ENCODE measurements around the gene TTC34. TPM values are rescaled to one million over a fixed set of nuclear protein-coding genes. Genes with fewer than 3 reads are reported as not detected.

TTC34 gene
- total RNA-seq, 1 experiment from 2014 or later: 0.92 TPM

DNA sequence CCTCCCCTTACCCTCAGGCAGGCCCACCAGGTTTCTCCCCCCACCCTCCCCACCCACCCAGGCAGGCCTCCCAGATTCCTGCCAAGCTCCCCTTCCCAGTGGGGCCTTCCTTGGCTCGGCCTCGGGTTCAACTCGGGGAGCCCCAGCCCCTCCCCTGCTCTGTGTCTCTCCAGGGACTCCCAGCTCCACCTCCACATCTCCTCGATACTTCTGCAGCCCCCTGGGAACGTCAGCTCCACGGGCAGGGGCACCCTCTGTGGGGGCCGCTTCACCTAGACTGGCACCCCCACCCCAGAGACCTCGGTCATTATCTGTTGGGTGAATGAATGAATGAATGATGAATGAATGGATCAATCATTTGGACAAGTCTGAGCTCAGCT, 169.5 kb downstream of the TTC34 start:
- Histone ChIP-seq H2AK5ac (ENCODE audit: insufficient read length, low read length) (no peak overlapping the region), H2BK15ac (ENCODE audit: low read depth, low read length) (no peak overlapping the region), H3K23me2 (ENCODE audit: insufficient read length, low read depth, low read length, poor library complexity, severe bottlenecking) (peaks cover 3% of the 10 kb centered on the region), H3K56ac (ENCODE audit: insufficient read length, low read depth, low read length) (no peak overlapping the region), H4K91ac (ENCODE audit: insufficient read length, low read depth, low read length) (no peak overlapping the region), H4K20me1 (ENCODE audit: control insufficient read depth, insufficient read depth, insufficient read length) (peaks cover 2% of the 10 kb centered on the region), H3K23ac (ENCODE audit: insufficient read length, low read depth, low read length) (no peak overlapping the region), H3K9ac (ENCODE audit: extremely low read depth, insufficient read length, low read length) (no peak overlapping the region), H3T11ph (ENCODE audit: low read length) (no peak overlapping the region), H3K14ac (ENCODE audit: insufficient read depth, low read length) (no peak overlapping the region), H4K5ac (ENCODE audit: insufficient read length, low read depth, low read length) (no peak overlapping the region), H2BK12ac (ENCODE audit: insufficient read length, low read depth, low read length) (no peak overlapping the region), H3K27ac (ENCODE audit: insufficient read length, low read depth, low read length) (no peak overlapping the region), H3K79me1 (ENCODE audit: insufficient read depth, low read depth, low read length, poor library complexity, severe bottlenecking) (no peaks in the 10 kb centered on the region), H3K4ac (ENCODE audit: low read depth, low read length) (no peak overlapping the region), H3K4me1 (ENCODE audit: insufficient read depth, low read length) (no peaks in the 10 kb centered on the region), H3K4me2 (ENCODE audit: insufficient read depth, insufficient read length, low read length) (no peak overlapping the region), H3K27me3 (ENCODE audit: insufficient read depth, low read length) (peaks cover 22% of the 10 kb centered on the region; the same call in 1 of the 2 replicates), H2BK5ac (ENCODE audit: insufficient read length, low read length) (no peak overlapping the region), H2BK120ac (ENCODE audit: low read depth, low read length, poor library complexity, severe bottlenecking) (no peak overlapping the region), H2BK20ac (ENCODE audit: low read depth, low read length, poor library complexity, severe bottlenecking) (no peak overlapping the region), H3K79me2 (ENCODE audit: insufficient read depth, low read length) (no peaks in the 10 kb centered on the region), H2AFZ (ENCODE audit: low read length) (no peak overlapping the region), H4K8ac (replicated peaks; ENCODE audit: insufficient read length, low read depth, low read length) (no peak overlapping the region), H3K9me3 (ENCODE audit: control insufficient read depth, low read depth, low read length) (peaks cover 4% of the 10 kb centered on the region), H3K18ac (ENCODE audit: insufficient read length, low read depth, low read length) (no peak overlapping the region)
- Mint-ChIP-seq H3K27me3 (ENCODE audit: low read depth) (peaks cover 66% of the 10 kb centered on the region), H3K4me3 (no peak overlapping the region), H3K36me3 (ENCODE audit: insufficient read depth in 1 of 3, low read depth in 3 of 3) (peaks cover 7 to 13% (median 10%) of the 10 kb centered on the region in 3 experiments), H3K27ac (no peak overlapping the region), H3K4me1 (peaks cover 14 to 32% of the 10 kb centered on the region in 2 experiments), H3K9me3 (peaks cover 20 to 27% of the 10 kb centered on the region in 2 experiments)
- no CpG with 5 or more reads among the region's 8 CpGs for WGBS (ENCODE audit: extremely low coverage, insufficient read length, low lambda C conversion rate)
- TF ChIP-seq, protein P1, sequence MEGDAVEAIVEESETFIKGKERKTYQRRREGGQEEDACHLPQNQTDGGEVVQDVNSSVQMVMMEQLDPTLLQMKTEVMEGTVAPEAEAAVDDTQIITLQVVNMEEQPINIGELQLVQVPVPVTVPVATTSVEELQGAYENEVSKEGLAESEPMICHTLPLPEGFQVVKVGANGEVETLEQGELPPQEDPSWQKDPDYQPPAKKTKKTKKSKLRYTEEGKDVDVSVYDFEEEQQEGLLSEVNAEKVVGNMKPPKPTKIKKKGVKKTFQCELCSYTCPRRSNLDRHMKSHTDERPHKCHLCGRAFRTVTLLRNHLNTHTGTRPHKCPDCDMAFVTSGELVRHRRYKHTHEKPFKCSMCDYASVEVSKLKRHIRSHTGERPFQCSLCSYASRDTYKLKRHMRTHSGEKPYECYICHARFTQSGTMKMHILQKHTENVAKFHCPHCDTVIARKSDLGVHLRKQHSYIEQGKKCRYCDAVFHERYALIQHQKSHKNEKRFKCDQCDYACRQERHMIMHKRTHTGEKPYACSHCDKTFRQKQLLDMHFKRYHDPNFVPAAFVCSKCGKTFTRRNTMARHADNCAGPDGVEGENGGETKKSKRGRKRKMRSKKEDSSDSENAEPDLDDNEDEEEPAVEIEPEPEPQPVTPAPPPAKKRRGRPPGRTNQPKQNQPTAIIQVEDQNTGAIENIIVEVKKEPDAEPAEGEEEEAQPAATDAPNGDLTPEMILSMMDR (conservative IDR thresholded peaks at IDR 0.05): no peak
- no peak for DNase-seq

Data from H9 (cell line).